ENCODE results near the gene MEAK7.

The MEAK7 gene

GRCh38 chr16:84485255-84486010 is 19.0 kb downstream of the MEAK7 start:
- DNase-seq: no peak

GRCh38 chr16:84484579-84485254 is 19.7 kb downstream of the MEAK7 start:
- DNase-seq: no peak

GRCh38 chr16:84483882-84484565 is 20.4 kb downstream of the MEAK7 start:
- no peak for DNase-seq

GRCh38 chr16:84482951-84483881 is 21.2 kb downstream of the MEAK7 start:
- DNase-seq: no peak

GRCh38 chr16:84482001-84482891 is 22.2 kb downstream of the MEAK7 start:
- DNase-seq: no peak

GRCh38 chr16:84481051-84481735 is 23.3 kb downstream of the MEAK7 start:
- no peak for DNase-seq

GRCh38 chr16:84479716-84480450 is 24.6 kb downstream of the MEAK7 start:
- no peak for DNase-seq

GRCh38 chr16:84478172-84478947 is 26.1 kb downstream of the MEAK7 start:
- DNase-seq: no peak

- no peak for DNase-seq
Measured at GRCh38 chr16:84477661-84478060, 26.8 kb downstream of the MEAK7 start.

GRCh38 chr16:84476401-84476800 is 28.1 kb downstream of the MEAK7 start:
- no peak for DNase-seq

- DNase-seq: no peak
Measured at GRCh38 chr16:84475643-84476240, 28.7 kb downstream of the MEAK7 start.

- DNase-seq: no peak
Measured at GRCh38 chr16:84471966-84472365, 32.5 kb downstream of the MEAK7 start.

GRCh38 chr16:84471316-84471715 is 33.1 kb downstream of the MEAK7 start:
- DNase-seq: no peak

- DNase-seq: no peak
Measured at GRCh38 chr16:84467709-84468108, 36.8 kb downstream of the MEAK7 start.

- DNase-seq: no peak
Measured at GRCh38 chr16:84467256-84467655, 37.2 kb downstream of the MEAK7 start.

- no peak for DNase-seq
Measured at GRCh38 chr16:84466692-84467091, 37.8 kb downstream of the MEAK7 start.

- DNase-seq: no peak
Measured at GRCh38 chr16:84465154-84465553, 39.3 kb downstream of the MEAK7 start.

GRCh38 chr16:84464116-84464515 is 40.3 kb downstream of the MEAK7 start:
- DNase-seq: no peak

GRCh38 chr16:84463221-84463620 is 41.2 kb downstream of the MEAK7 start:
- DNase-seq: no peak
